ENCODE measurements around the gene FCHO2. TPM values are rescaled to one million over a fixed set of nuclear protein-coding genes. Genes with fewer than 3 reads are reported as not detected.
"Not testable (repeated sequence)": the region's sequence is repeated elsewhere in the genome, so short reads cannot be mapped to it uniquely, and the experiment has no call there.

FCHO2 gene
- total RNA-seq, 4 donors from 2014 or later: 38.7 to 57.0 (median 46.5) TPM

DNA sequence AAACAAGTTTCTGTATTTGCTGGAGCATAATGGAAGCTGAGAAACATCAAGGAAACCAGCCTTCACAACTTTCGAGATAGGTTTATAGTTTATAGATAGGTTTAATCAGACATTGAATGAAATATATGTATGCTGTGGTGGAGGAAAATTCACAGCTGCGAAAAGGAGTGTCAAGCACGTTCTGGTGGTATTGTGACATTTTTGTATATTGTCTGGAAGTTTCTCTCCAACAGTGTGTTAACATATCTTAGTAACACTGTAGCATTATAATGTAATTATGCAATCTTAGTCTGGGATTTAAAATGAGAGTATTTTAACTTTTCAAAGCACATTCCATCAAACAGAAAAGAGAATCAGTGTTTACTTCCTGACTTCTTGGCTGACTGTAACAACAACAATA lies 50.0 kb downstream of the FCHO2 start:
- no peak for DNase-seq
- intact Hi-C loops (cut with DNase I): no loop called here
- no peaks in the 10 kb centered on the region for H3K27me3 ChIP-seq
- H3K9me3 ChIP-seq: no peaks in the 10 kb centered on the region
- WGBS, 2 donors: 91% methylated on average over 3 of the region's 3 CpGs
- no peaks in the 10 kb centered on the region for H3K4me1 ChIP-seq
- no peaks in the 10 kb centered on the region for H3K36me3 ChIP-seq
- TF ChIP-seq, protein P1, sequence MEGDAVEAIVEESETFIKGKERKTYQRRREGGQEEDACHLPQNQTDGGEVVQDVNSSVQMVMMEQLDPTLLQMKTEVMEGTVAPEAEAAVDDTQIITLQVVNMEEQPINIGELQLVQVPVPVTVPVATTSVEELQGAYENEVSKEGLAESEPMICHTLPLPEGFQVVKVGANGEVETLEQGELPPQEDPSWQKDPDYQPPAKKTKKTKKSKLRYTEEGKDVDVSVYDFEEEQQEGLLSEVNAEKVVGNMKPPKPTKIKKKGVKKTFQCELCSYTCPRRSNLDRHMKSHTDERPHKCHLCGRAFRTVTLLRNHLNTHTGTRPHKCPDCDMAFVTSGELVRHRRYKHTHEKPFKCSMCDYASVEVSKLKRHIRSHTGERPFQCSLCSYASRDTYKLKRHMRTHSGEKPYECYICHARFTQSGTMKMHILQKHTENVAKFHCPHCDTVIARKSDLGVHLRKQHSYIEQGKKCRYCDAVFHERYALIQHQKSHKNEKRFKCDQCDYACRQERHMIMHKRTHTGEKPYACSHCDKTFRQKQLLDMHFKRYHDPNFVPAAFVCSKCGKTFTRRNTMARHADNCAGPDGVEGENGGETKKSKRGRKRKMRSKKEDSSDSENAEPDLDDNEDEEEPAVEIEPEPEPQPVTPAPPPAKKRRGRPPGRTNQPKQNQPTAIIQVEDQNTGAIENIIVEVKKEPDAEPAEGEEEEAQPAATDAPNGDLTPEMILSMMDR (IDR thresholded peaks at IDR 0.05): no peak
- no peak for TF ChIP-seq POLR2A (IDR thresholded peaks at IDR 0.05)
- H3K27ac ChIP-seq: no peak overlapping the region
- H3K4me3 ChIP-seq (replicated peaks in 1 of 3): no peak overlapping the region

DNA sequence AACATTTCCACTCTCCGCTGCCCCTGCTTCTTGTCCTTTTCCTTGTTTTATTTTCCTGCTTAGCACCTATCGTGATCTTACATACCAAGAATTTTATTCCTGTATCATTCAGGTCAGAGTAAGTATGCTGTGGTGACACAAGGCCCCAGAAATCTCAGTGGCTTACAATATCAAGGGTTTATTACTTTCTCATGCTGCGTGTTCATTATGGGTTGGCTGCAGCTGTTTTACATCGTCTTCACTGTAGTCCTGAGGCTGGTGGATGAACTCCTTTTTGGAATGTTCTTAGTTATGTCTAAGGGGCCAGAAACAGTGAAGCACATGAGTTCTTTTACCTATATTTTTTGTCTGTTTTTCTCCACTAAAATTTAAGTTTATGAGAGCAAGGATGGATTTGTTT lies 51.2 kb downstream of the FCHO2 start:
- TF ChIP-seq POLR2A (IDR thresholded peaks at IDR 0.05): no peak

DNA sequence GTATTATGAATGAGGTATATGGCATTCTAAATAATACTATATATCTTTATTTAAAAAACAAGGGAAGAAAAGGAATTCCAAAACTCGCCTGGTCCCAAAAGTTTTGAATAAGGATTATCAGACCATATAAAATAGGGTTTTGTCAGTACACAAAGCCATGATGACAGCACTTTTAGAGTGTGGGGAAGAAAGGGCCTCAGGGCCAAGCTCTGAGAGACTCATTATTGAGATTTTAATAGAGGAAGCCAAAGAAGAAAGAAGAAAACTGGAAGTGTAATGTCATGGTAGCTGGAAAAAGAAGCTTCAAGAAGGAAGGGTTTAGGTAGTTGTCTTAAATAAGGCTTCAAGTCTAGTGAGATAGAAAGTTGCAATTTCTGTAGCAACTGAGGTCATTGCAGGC lies 53.0 kb downstream of the FCHO2 start:
- TF ChIP-seq, protein P1 (IDR thresholded peaks at IDR 0.05): no peak
- TF ChIP-seq POLR2A (IDR thresholded peaks at IDR 0.05): no peak
- Histone ChIP-seq H3K36me3 (no peaks in the 10 kb centered on the region), H3K27me3 (no peaks in the 10 kb centered on the region), H3K4me3 (replicated peaks in 1 of 3) (no peak overlapping the region), H3K9me3 (no peaks in the 10 kb centered on the region), H3K4me1 (no peaks in the 10 kb centered on the region), H3K27ac (no peak overlapping the region)
- intact Hi-C loops (cut with DNase I): no loop called here
- no peak for DNase-seq
- 94% methylated on average over 1 of the region's 1 CpG for WGBS, 2 donors

More for the DNA sequence above, 51.2 kb downstream of the FCHO2 start:
- DNase-seq: no peak
- H3K36me3 ChIP-seq: no peaks in the 10 kb centered on the region
- H3K9me3 ChIP-seq: no peaks in the 10 kb centered on the region
- WGBS, 2 donors: 98% methylated on average over 4 of the region's 4 CpGs
- H3K27me3 ChIP-seq: no peaks in the 10 kb centered on the region
- H3K4me3 ChIP-seq (replicated peaks in 1 of 3): no peak overlapping the region
- intact Hi-C loops (cut with DNase I): no loop called here
- H3K4me1 ChIP-seq: no peaks in the 10 kb centered on the region
- no peak overlapping the region for H3K27ac ChIP-seq

GRCh38 chr5:73011612-73012011 lies 55.8 kb downstream of the FCHO2 start:
- H3K4me1 ChIP-seq; H3K27ac ChIP-seq; H3K36me3 ChIP-seq; DNase-seq; H3K27me3 ChIP-seq; intact Hi-C loops (cut with DNase I); H3K9me3 ChIP-seq; H3K4me3 ChIP-seq (replicated peaks in 1 of 3): not testable (repeated sequence)
- 94 to 96% methylated on average over 9 of the region's 9 CpGs for WGBS, 2 donors

DNA sequence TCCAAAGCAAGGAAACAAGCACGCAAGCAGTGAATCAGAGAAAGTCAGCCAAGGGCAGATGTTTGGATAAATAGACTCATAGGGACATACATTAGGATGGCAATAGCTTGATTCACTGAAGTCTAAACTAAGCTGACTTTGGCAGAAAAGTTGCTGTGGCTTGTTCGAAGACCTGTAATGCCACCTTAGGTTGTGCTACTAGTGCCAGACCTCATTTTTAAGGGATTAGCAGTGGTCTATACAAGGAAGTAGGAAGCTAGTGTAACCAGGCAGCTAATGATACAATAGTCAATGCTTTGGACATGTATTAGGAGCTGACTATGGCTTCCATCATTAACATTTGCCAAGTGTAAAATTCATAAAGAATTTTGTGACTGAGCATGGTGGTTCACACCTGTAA lies 63.1 kb downstream of the FCHO2 start:
- 97 to 100% methylated on average over 2 of the region's 2 CpGs for WGBS, 2 donors
- no peak for TF ChIP-seq POLR2A (IDR thresholded peaks at IDR 0.05)
- TF ChIP-seq, protein P1 (IDR thresholded peaks at IDR 0.05): no peak
- H3K27me3 ChIP-seq: no peaks in the 10 kb centered on the region

GRCh38 chr5:73019766-73020165 lies 63.9 kb downstream of the FCHO2 start:
- H3K27ac ChIP-seq: no peak overlapping the region
- 91 to 93% methylated on average over 2 of the region's 2 CpGs for WGBS, 2 donors
- no peaks in the 10 kb centered on the region for H3K27me3 ChIP-seq
- peaks cover 3 to 5% of the 10 kb centered on the region in 2 donors for H3K4me1 ChIP-seq
- no peak for DNase-seq
- intact Hi-C loops (cut with DNase I): no loop called here
- no peaks in the 10 kb centered on the region for H3K9me3 ChIP-seq
- TF ChIP-seq, protein P1 (IDR thresholded peaks at IDR 0.05): no peak
- no peak for TF ChIP-seq POLR2A (IDR thresholded peaks at IDR 0.05)
- H3K36me3 ChIP-seq: no peaks in the 10 kb centered on the region
- H3K4me3 ChIP-seq (replicated peaks in 1 of 3): no peak overlapping the region

More for the DNA sequence above, 63.1 kb downstream of the FCHO2 start:
- intact Hi-C loops (cut with DNase I): no loop called here
- Histone ChIP-seq H3K4me1 (peaks cover 3 to 5% of the 10 kb centered on the region in 2 donors), H3K27ac (no peak overlapping the region), H3K36me3 (no peaks in the 10 kb centered on the region), H3K9me3 (no peaks in the 10 kb centered on the region), H3K4me3 (replicated peaks in 1 of 3) (no peak overlapping the region)
- DNase-seq: no peak

Measured in thyroid gland (tissue), 4 donors.